ENCODE measurements around the gene RNU6-8.

RNU6-8 gene

GRCh38 chr14:32230695-32231280 is 27.7 kb upstream of the RNU6-8 start:
- Histone ChIP-seq H3K36me3 (ENCODE audit: control insufficient read depth, insufficient read depth, low read length) (no peaks in the 10 kb centered on the region), H3K27me3 (replicated peaks; ENCODE audit: control insufficient read depth, insufficient read depth, low read length, poor library complexity, severe bottlenecking) (no peaks in the 10 kb centered on the region), H3K4me1 (ENCODE audit: control insufficient read depth, insufficient read depth, low read length, poor library complexity, severe bottlenecking) (peaks cover 6% of the 10 kb centered on the region), H3K9me3 (ENCODE audit: control insufficient read depth, low read length) (no peaks in the 10 kb centered on the region), H3K4me3 (ENCODE audit: insufficient read depth, low read depth, low read length, poor library complexity, severe bottlenecking) (no peak overlapping the region), H3K27ac (ENCODE audit: insufficient read depth, low read length, poor library complexity, severe bottlenecking) (no peak overlapping the region)
- no peak for DNase-seq

- H3K9me3 ChIP-seq (ENCODE audit: control insufficient read depth, low read length) = no peaks in the 10 kb centered on the region
- no peak for DNase-seq
- H3K4me1 ChIP-seq (ENCODE audit: control insufficient read depth, insufficient read depth, low read length, poor library complexity, severe bottlenecking) = peaks cover 6% of the 10 kb centered on the region
- H3K4me3 ChIP-seq (ENCODE audit: insufficient read depth, low read depth, low read length, poor library complexity, severe bottlenecking) = no peak overlapping the region
- H3K36me3 ChIP-seq (ENCODE audit: control insufficient read depth, insufficient read depth, low read length) = no peaks in the 10 kb centered on the region
- H3K27me3 ChIP-seq (replicated peaks; ENCODE audit: control insufficient read depth, insufficient read depth, low read length, poor library complexity, severe bottlenecking) = no peaks in the 10 kb centered on the region
- no peak overlapping the region for H3K27ac ChIP-seq (ENCODE audit: insufficient read depth, low read length, poor library complexity, severe bottlenecking)
These were observed 27.1 kb upstream of the RNU6-8 start for GRCh38 chr14:32230181-32230580.

GRCh38 chr14:32226056-32226455 is 23.0 kb upstream of the RNU6-8 start:
- Histone ChIP-seq H3K4me3 (ENCODE audit: insufficient read depth, low read depth, low read length, poor library complexity, severe bottlenecking) (no peak overlapping the region), H3K9me3 (ENCODE audit: control insufficient read depth, low read length) (no peaks in the 10 kb centered on the region)
- DNase-seq = no peak

DNA sequence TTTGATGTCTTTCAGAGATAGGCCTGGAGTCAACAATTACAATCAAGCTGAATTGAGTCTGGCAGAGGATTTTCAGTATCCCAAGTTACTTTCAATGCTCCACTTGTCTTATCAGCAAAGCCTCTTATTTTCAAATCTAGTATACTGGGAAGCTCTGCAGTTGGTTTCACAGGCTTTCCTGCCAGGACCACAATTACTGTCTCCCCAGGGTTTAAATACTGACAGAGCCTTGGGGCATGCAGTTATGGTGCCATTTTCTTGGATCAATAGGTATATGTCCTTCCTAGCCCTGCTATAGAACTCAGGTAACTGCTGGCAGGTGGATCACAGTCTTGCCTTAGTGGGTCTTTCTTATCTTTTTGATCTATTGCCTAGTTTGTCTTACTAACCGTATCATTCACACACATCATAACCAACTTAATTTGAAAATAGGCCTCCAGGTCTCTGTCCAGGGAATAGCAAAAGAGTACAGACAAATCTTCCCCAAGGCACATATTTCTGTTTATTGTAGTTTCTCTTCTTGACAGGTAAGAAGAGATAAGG is 22.4 kb upstream of the RNU6-8 start:
- Histone ChIP-seq H3K27me3 (replicated peaks; ENCODE audit: control insufficient read depth, insufficient read depth, low read length, poor library complexity, severe bottlenecking) (no peaks in the 10 kb centered on the region), H3K9me3 (ENCODE audit: control insufficient read depth, low read length) (no peaks in the 10 kb centered on the region), H3K4me1 (ENCODE audit: control insufficient read depth, insufficient read depth, low read length, poor library complexity, severe bottlenecking) (no peaks in the 10 kb centered on the region), H3K4me3 (ENCODE audit: insufficient read depth, low read depth, low read length, poor library complexity, severe bottlenecking) (no peak overlapping the region), H3K27ac (ENCODE audit: insufficient read depth, low read length, poor library complexity, severe bottlenecking) (no peak overlapping the region), H3K36me3 (ENCODE audit: control insufficient read depth, insufficient read depth, low read length) (no peaks in the 10 kb centered on the region)
- DNase-seq = no peak

More at GRCh38 chr14:32226056-32226455, 23.0 kb upstream of the RNU6-8 start:
- Histone ChIP-seq H3K27me3 (replicated peaks; ENCODE audit: control insufficient read depth, insufficient read depth, low read length, poor library complexity, severe bottlenecking) (no peaks in the 10 kb centered on the region), H3K4me1 (ENCODE audit: control insufficient read depth, insufficient read depth, low read length, poor library complexity, severe bottlenecking) (no peaks in the 10 kb centered on the region), H3K36me3 (ENCODE audit: control insufficient read depth, insufficient read depth, low read length) (no peaks in the 10 kb centered on the region), H3K27ac (ENCODE audit: insufficient read depth, low read length, poor library complexity, severe bottlenecking) (no peak overlapping the region)

DNA sequence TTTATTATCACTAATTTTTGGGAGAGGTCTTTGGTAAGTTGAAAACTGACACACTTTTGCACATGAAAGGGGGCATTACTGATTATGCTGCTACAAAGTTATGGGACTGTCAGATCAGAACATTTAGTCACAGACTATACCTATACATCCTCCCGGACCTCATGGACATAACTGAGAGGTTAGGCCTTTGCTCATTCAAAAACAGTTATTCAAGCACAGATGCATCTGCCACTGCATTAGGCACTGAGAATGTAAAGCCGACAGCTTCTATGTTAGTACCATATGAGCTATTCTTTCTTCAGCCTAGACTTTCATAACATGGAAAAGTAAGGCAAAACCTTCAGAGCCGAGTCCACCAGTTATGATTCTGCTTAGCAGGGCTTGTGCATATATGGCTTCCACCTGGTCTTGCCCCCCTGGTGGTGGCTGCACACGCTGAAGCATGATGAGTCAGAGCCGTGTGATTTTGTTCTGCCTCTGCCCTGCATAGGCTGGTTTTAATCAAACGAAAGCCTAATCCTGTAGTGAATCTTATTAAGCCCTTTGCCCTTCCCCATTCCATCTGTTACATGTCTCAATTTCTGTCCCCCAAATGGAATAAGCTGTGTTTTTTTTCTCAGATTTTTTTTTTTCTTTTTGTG is 21.8 kb upstream of the RNU6-8 start:
- H3K4me1 ChIP-seq (ENCODE audit: control insufficient read depth, insufficient read depth, low read length, poor library complexity, severe bottlenecking) = no peaks in the 10 kb centered on the region
- H3K4me3 ChIP-seq (ENCODE audit: insufficient read depth, low read depth, low read length, poor library complexity, severe bottlenecking) = no peak overlapping the region
- no peaks in the 10 kb centered on the region for H3K9me3 ChIP-seq (ENCODE audit: control insufficient read depth, low read length)
- no peak overlapping the region for H3K27ac ChIP-seq (ENCODE audit: insufficient read depth, low read length, poor library complexity, severe bottlenecking)
- no peak for DNase-seq
- H3K27me3 ChIP-seq (replicated peaks; ENCODE audit: control insufficient read depth, insufficient read depth, low read length, poor library complexity, severe bottlenecking) = no peaks in the 10 kb centered on the region
- H3K36me3 ChIP-seq (ENCODE audit: control insufficient read depth, insufficient read depth, low read length) = no peaks in the 10 kb centered on the region

DNA sequence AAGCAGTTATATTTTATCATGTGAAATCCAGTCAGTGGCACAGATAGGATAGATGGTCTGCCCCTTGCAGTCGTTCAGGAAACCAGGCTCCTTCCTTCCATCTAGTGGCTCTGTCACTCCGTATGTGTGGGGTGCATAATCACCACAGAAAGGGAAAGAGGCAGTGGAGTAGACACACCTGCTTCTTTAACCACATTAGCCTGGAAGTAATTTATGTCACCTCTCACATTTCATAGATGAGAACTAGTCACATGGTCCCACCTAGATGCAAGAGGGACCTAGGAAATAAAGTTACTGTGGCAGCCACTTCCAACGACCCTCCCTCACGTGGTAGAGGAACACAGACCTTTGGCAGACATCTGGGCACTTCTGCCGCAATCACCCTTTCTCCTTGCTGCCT is 14.2 kb upstream of the RNU6-8 start:
- Histone ChIP-seq H3K27ac (ENCODE audit: insufficient read depth, low read length, poor library complexity, severe bottlenecking) (no peak overlapping the region), H3K4me3 (ENCODE audit: insufficient read depth, low read depth, low read length, poor library complexity, severe bottlenecking) (no peak overlapping the region), H3K9me3 (ENCODE audit: control insufficient read depth, low read length) (no peaks in the 10 kb centered on the region), H3K36me3 (ENCODE audit: control insufficient read depth, insufficient read depth, low read length) (no peaks in the 10 kb centered on the region), H3K27me3 (replicated peaks; ENCODE audit: control insufficient read depth, insufficient read depth, low read length, poor library complexity, severe bottlenecking) (no peaks in the 10 kb centered on the region), H3K4me1 (ENCODE audit: control insufficient read depth, insufficient read depth, low read length, poor library complexity, severe bottlenecking) (no peaks in the 10 kb centered on the region)
- no peak for DNase-seq

- Histone ChIP-seq H3K4me1 (ENCODE audit: control insufficient read depth, insufficient read depth, low read length, poor library complexity, severe bottlenecking) (no peaks in the 10 kb centered on the region), H3K4me3 (ENCODE audit: insufficient read depth, low read depth, low read length, poor library complexity, severe bottlenecking) (no peak overlapping the region), H3K36me3 (ENCODE audit: control insufficient read depth, insufficient read depth, low read length) (no peaks in the 10 kb centered on the region), H3K9me3 (ENCODE audit: control insufficient read depth, low read length) (no peaks in the 10 kb centered on the region), H3K27ac (ENCODE audit: insufficient read depth, low read length, poor library complexity, severe bottlenecking) (no peak overlapping the region), H3K27me3 (replicated peaks; ENCODE audit: control insufficient read depth, insufficient read depth, low read length, poor library complexity, severe bottlenecking) (no peaks in the 10 kb centered on the region)
- no peak for DNase-seq
These were observed 9.8 kb upstream of the RNU6-8 start for GRCh38 chr14:32212833-32213232.

- Histone ChIP-seq H3K36me3 (ENCODE audit: control insufficient read depth, insufficient read depth, low read length) (no peaks in the 10 kb centered on the region), H3K4me3 (ENCODE audit: insufficient read depth, low read depth, low read length, poor library complexity, severe bottlenecking) (no peak overlapping the region), H3K27ac (ENCODE audit: insufficient read depth, low read length, poor library complexity, severe bottlenecking) (no peak overlapping the region), H3K9me3 (ENCODE audit: control insufficient read depth, low read length) (no peaks in the 10 kb centered on the region), H3K4me1 (ENCODE audit: control insufficient read depth, insufficient read depth, low read length, poor library complexity, severe bottlenecking) (no peaks in the 10 kb centered on the region), H3K27me3 (replicated peaks; ENCODE audit: control insufficient read depth, insufficient read depth, low read length, poor library complexity, severe bottlenecking) (no peaks in the 10 kb centered on the region)
- DNase-seq = no peak
These were observed 8.0 kb upstream of the RNU6-8 start for GRCh38 chr14:32211068-32211404.

GRCh38 chr14:32209471-32209870 is 6.4 kb upstream of the RNU6-8 start:
- H3K9me3 ChIP-seq (ENCODE audit: control insufficient read depth, low read length) = no peaks in the 10 kb centered on the region
- H3K4me1 ChIP-seq (ENCODE audit: control insufficient read depth, insufficient read depth, low read length, poor library complexity, severe bottlenecking) = no peaks in the 10 kb centered on the region
- no peaks in the 10 kb centered on the region for H3K36me3 ChIP-seq (ENCODE audit: control insufficient read depth, insufficient read depth, low read length)
- H3K27me3 ChIP-seq (replicated peaks; ENCODE audit: control insufficient read depth, insufficient read depth, low read length, poor library complexity, severe bottlenecking) = no peaks in the 10 kb centered on the region
- no peak overlapping the region for H3K4me3 ChIP-seq (ENCODE audit: insufficient read depth, low read depth, low read length, poor library complexity, severe bottlenecking)
- DNase-seq = no peak
- no peak overlapping the region for H3K27ac ChIP-seq (ENCODE audit: insufficient read depth, low read length, poor library complexity, severe bottlenecking)

DNA sequence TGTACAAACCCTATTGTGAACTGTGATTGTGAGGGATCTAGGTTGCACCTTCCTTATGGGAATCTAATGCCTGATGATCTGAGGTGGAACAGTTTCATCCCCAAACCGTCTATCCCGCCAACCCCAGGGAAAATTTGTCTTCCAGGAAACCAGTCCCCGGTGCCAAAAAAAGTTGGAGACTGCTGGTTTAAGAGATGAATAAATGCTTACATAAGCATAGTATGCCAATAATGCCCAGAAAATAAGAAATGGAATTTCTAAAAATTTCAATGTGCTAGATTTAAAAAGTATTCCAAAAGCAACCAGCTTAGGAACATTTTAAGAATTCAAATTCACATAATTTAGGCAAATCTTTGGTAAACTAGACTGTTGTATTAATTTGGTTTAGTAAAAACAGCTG is 5.4 kb upstream of the RNU6-8 start:
- DNase-seq = no peak
- H3K4me3 ChIP-seq (ENCODE audit: insufficient read depth, low read depth, low read length, poor library complexity, severe bottlenecking) = no peak overlapping the region
- H3K36me3 ChIP-seq (ENCODE audit: control insufficient read depth, insufficient read depth, low read length) = no peaks in the 10 kb centered on the region

More for the DNA sequence above, 5.4 kb upstream of the RNU6-8 start:
- H3K27me3 ChIP-seq (replicated peaks; ENCODE audit: control insufficient read depth, insufficient read depth, low read length, poor library complexity, severe bottlenecking) = no peaks in the 10 kb centered on the region
- peaks cover 7% of the 10 kb centered on the region for H3K4me1 ChIP-seq (ENCODE audit: control insufficient read depth, insufficient read depth, low read length, poor library complexity, severe bottlenecking)
- no peak overlapping the region for H3K27ac ChIP-seq (ENCODE audit: insufficient read depth, low read length, poor library complexity, severe bottlenecking)
- no peaks in the 10 kb centered on the region for H3K9me3 ChIP-seq (ENCODE audit: control insufficient read depth, low read length)
